GM12878 (cell line): Measurements from ENCODE around the gene RARG. TPM values are rescaled to one million over a fixed set of nuclear protein-coding genes. Genes with fewer than 3 reads are reported as not detected.
A peak's percentile ranks its signal among the peaks of the same experiment; 100 is the strongest.

Experiments used
- CBX3 ChIP-seq: fragments of 200-600 bp; sonication (generic); IDR thresholded peaks from 2 replicates; pipeline ENCODE4 v1.6.1; 2016; ENCODE audit warnings: low read depth, borderline replicate concordance
- CTCF ChIP-seq, 3 experiments: IDR thresholded peaks in 2 of 3; conservative IDR thresholded peaks in 1 of 3; 2 replicates each; pipeline ENCODE4 v1.5.1; 2011; ENCODE audit warnings: low read depth in 3 of 3, low read length in 3 of 3, mild to moderate bottlenecking in 3 of 3, control low read depth in 2 of 3, moderate library complexity in 2 of 3, inconsistent platforms in 1 of 3, mixed read lengths in 1 of 3; ENCODE audit not compliant: control insufficient read depth in 2 of 3, insufficient read depth in 1 of 3; ENCODE audit errors: extremely low read depth in 1 of 3
- CUX1 ChIP-seq: IDR thresholded peaks from 2 replicates; pipeline ENCODE4 v1.6.1; 2012; ENCODE audit warnings: improper control_type of control experiment, low read depth, low read length; ENCODE audit not compliant: insufficient replicate concordance
- EGR1 ChIP-seq, 2 experiments: IDR thresholded peaks; 1 replicate in 1 of 2; 2 replicates in 1 of 2; pipeline ENCODE4 v1.6.1; 2011 to 2012; ENCODE audit warnings: low read depth in 2 of 2, low read length in 2 of 2, borderline replicate concordance in 1 of 2, mild to moderate bottlenecking in 1 of 2, moderate library complexity in 1 of 2
- GABPA ChIP-seq: IDR thresholded peaks from 2 replicates; pipeline ENCODE4 v1.6.1; 2014; ENCODE audit warnings: antibody characterized with exemption, low read depth, mild to moderate bottlenecking, inconsistent platforms
- GATAD2B ChIP-seq: fragments of 450-650 bp; conservative IDR thresholded peaks from 2 replicates; pipeline ENCODE4 v1.6.1; 2017; ENCODE audit warnings: low read depth, mild to moderate bottlenecking, moderate library complexity
- HCFC1 ChIP-seq: fragments of 150-350 bp; IDR thresholded peaks from 2 replicates; pipeline ENCODE4 v1.6.1; 2014; ENCODE audit warnings: low read length
- HDAC2 ChIP-seq: fragments of 200-600 bp; sonication (generic); IDR thresholded peaks from 2 replicates; pipeline ENCODE4 v1.6.1; 2017
- IKZF1 ChIP-seq: fragments of 450-650 bp; conservative IDR thresholded peaks from 2 replicates; pipeline ENCODE4 v1.6.1; 2017; ENCODE audit warnings: antibody characterized with exemption, mild to moderate bottlenecking
- RELB ChIP-seq: fragments of 450-650 bp; IDR thresholded peaks from 2 replicates; pipeline ENCODE4 v1.6.1; 2017; ENCODE audit warnings: low read depth, mild to moderate bottlenecking, moderate library complexity
- SKIL ChIP-seq: fragments of 450-650 bp; IDR thresholded peaks from 2 replicates; pipeline ENCODE4 v1.6.1; 2017; ENCODE audit warnings: mild to moderate bottlenecking, low read depth, inconsistent platforms; ENCODE audit not compliant: poor library complexity, severe bottlenecking
- USF2 ChIP-seq: IDR thresholded peaks from 2 replicates; pipeline ENCODE4 v1.6.1; 2011; ENCODE audit warnings: low read depth, low read length, improper control_type of control experiment, borderline replicate concordance
- WRNIP1 ChIP-seq: IDR thresholded peaks from 2 replicates; pipeline ENCODE4 v1.6.1; 2011; ENCODE audit warnings: low read depth, low read length, improper control_type of control experiment, borderline replicate concordance
- ZBTB33 ChIP-seq: fragments of 450-650 bp; IDR thresholded peaks from 2 replicates; pipeline ENCODE4 v1.6.1; 2017; ENCODE audit warnings: mild to moderate bottlenecking
- polyA plus RNA-seq, 11 experiments: library from polyadenylated mRNA; depleted of rRNA in 4 of 11; unstranded in 6 of 11; stranded (reverse) in 5 of 11; fragments of >200 nt; fragmentation: Nextera tagmentation in 4 of 11; fragmentation: Illumina TruSeq in 1 of 11; extraction: Ambion mirVana in 4 of 11; extraction: Trizol in 1 of 11; gene quantifications; 1 replicate in 1 of 11; 2 replicates in 10 of 11; pipeline versions ENCODE4 v1.2.1 to v1.2.3, GENCODE V29; 2011 to 2016; ENCODE audit warnings: inconsistent platforms in 2 of 11, missing spikeins in 2 of 11, low read depth in 1 of 11
- total RNA-seq, 4 experiments: library from RNA; depleted of rRNA in 3 of 4; stranded (reverse); fragments of >200 nt in 3 of 4; fragmentation: Illumina TruSeq in 1 of 4; extraction: Trizol in 1 of 4; gene quantifications; 2 replicates each; pipeline versions ENCODE4 v1.2.1 to v1.2.3, GENCODE V29; 2013 to 2021

Gene RARG
- total and polyA plus RNA-seq, 10 of the 15 experiments (the other 5 are each of a cell fraction or from before 2014, with no cell fraction given) = 0.27 to 8.1 (median 4.1) TPM

- TF ChIP-seq ZBTB33 = no peak
- TF ChIP-seq GABPA = no peak
- TF ChIP-seq CTCF (IDR thresholded peaks at IDR 0.05 in 2 of 3, conservative IDR thresholded peaks at IDR 0.05 in 1 of 3; ENCODE audit: control insufficient read depth in 2 of 3, extremely low read depth in 1 of 3, insufficient read depth in 1 of 3, low read depth in 3 of 3, low read length in 3 of 3) = no peak
- 0 out of 3 replicates have a peak, but pooled peaks of 1 of the 2 experiments have one; percentile 0 for TF ChIP-seq EGR1 (IDR thresholded peaks at IDR 0.05; ENCODE audit: borderline replicate concordance in 1 of 2, low read depth in 2 of 2, low read length in 2 of 2)
- TF ChIP-seq WRNIP1 = no peak
- TF ChIP-seq USF2 = no peak; the same call in 1 of the 2 replicates
- TF ChIP-seq CUX1 = no peak
- TF ChIP-seq HCFC1 = no peak
- TF ChIP-seq HDAC2 = no peak
- peak; percentile 62 for TF ChIP-seq SKIL
- peak; percentile 81 for TF ChIP-seq IKZF1
- no peak for TF ChIP-seq CBX3
- peak; percentile 54; the same call in 1 of the 2 replicates for TF ChIP-seq RELB
- no peak; the same call in 1 of the 2 replicates for TF ChIP-seq GATAD2B
Observed at GRCh38 chr12:53205747-53206419, 26.1 kb downstream of the RARG start (continued).
